Ovary (tissue), 9 donors: Measurements from ENCODE around the gene TNFRSF1A. TPM values are rescaled to one million over a fixed set of nuclear protein-coding genes. Genes with fewer than 3 reads are reported as not detected.
"Not testable (repeated sequence)": the region's sequence is repeated elsewhere in the genome, so short reads cannot be mapped to it uniquely, and the experiment has no call there.

ENCODE experiments used
- DNase-seq, 5 donors: peaks; one replicate each; pipeline ENCODE4 v3.0.0-alpha.2; 2019 to 2020
- H3K27ac ChIP-seq, 2 donors: fragments of 200-600 bp; one replicate each; pipeline versions ENCODE4 v1.5.1 to v1.8.0; 2019 to 2022
- H3K27me3 ChIP-seq: fragments of 200-600 bp; one replicate; pipeline ENCODE4 v1.8.0; 2022
- H3K36me3 ChIP-seq: fragments of 200-600 bp; sonication (generic); one replicate; pipeline ENCODE4 v1.5.1; 2019
- H3K4me1 ChIP-seq: one replicate; pipeline ENCODE4 v1.8.1; 2013; ENCODE audit warnings: mild to moderate bottlenecking, moderate library complexity; ENCODE audit not compliant: insufficient read depth
- H3K4me3 ChIP-seq: fragments of 200-600 bp; sonication (generic); one replicate; pipeline ENCODE4 v1.5.1; 2017
- H3K9me3 ChIP-seq, 2 donors: fragments of 200-600 bp in 1 of 2; sonication (generic) in 1 of 2; one replicate each; pipeline versions ENCODE4 v1.5.1 to v1.8.1; 2013 to 2019; ENCODE audit warnings: mild to moderate bottlenecking in 1 of 2, moderate library complexity in 1 of 2
- CTCF ChIP-seq, 3 donors: fragments of 450-650 bp in 2 of 3; fragments of 200-600 bp in 1 of 3; IDR thresholded peaks; one replicate each; pipeline versions ENCODE4 v1.5.1 to v1.8.0; 2016 to 2022; ENCODE audit warnings: antibody characterized with exemption in 3 of 3, mild to moderate bottlenecking in 1 of 3
- EP300 ChIP-seq: sonication (generic); formaldehyde crosslinking; IDR thresholded peaks from one replicate; pipeline ENCODE4 v1.6.1; 2017; ENCODE audit warnings: antibody characterized with exemption
- POLR2A ChIP-seq: fragments of 450-650 bp; IDR thresholded peaks from one replicate; pipeline ENCODE4 v1.6.1; 2017; ENCODE audit warnings: antibody characterized with exemption, mild to moderate bottlenecking, moderate library complexity
- WGBS, 3 donors: extraction: QIAGEN DNeasy Blood & Tissue Kit in 1 of 3; methylation state at CpG; one replicate each; pipeline versions ENCODE4 v1.1.5 to v1.1.7; 2013 to 2017; 5-methylcytosine and 5-hydroxymethylcytosine counted together
- intact Hi-C, 4 donors: fragments of 100-400 bp; cut with DNase I; formaldehyde crosslinking; loops; one replicate each; pipeline versions ENCODE4 v1.11.0 to v1.15.1; 2022 to 2023
- polyA plus RNA-seq, 2 donors: library from polyadenylated mRNA; stranded (reverse); fragments of 200-250 nt in 1 of 2; fragments of 350-450 nt in 1 of 2; fragmentation: Illumina TruSeq in 1 of 2; extraction: RNeasy Lipid Tissue Mini Kit (QIAGEN cat#74804) in 1 of 2; gene quantifications; one replicate each; pipeline ENCODE4 v1.2.3, GENCODE V29; 2013 to 2014
- total RNA-seq, 7 donors: library from RNA; depleted of rRNA in 2 of 7; stranded (reverse); fragments of >200 nt in 2 of 7; fragmentation: NEBNext Ultra II Directional in 3 of 7; extraction: Animal tissue kit (Norgen Biotek cat#: 25700) in 3 of 7; gene quantifications; one replicate each; pipeline versions ENCODE4 v1.1.0 to v1.2.4, GENCODE V29; 2016 to 2023
- donor health status: DM: no; HTN: no; CAD: no; lungs with moderate emphysema.
- donor health status: DM: no; HTN: no; CAD: no.
- donor health status: Bipolar disorder and iron deficiency.
- donor health status: DM: yes; HTN: yes; CAD: no.
- donor health status: DM: no; HTN: no; CAD: no.
- donor health status: DM: yes; HTN: yes; CAD: no.

The TNFRSF1A gene
- total and polyA plus RNA-seq, 9 donors, result 92.8 to 274 (median 179) TPM

- no peak for TF ChIP-seq CTCF (IDR thresholded peaks at IDR 0.05)
- no peak for TF ChIP-seq EP300
- TF ChIP-seq POLR2A, result no peak
- Histone ChIP-seq H3K9me3 (no peaks in the 10 kb centered on the region), H3K4me3 (peak overlapping the region; percentile 90), H3K36me3 (no peaks in the 10 kb centered on the region), H3K27me3 (no peaks in the 10 kb centered on the region), H3K27ac (peak overlapping the region; percentile 97 to 98), H3K4me1 (peaks cover 27% of the 10 kb centered on the region)
- no peak for DNase-seq
- intact Hi-C loops, result no loop called here
- 33 to 38% (median 36%) methylated on average over 7 of the region's 7 CpGs for WGBS, 3 donors
Observed at GRCh38 chr12:6342140-6342889, 439 bp upstream of the TNFRSF1A start.

GRCh38 chr12:6340745-6341416, 995 bp downstream of the TNFRSF1A start:
- 0 to 1% (median 1%) methylated on average over 15 of the region's 15 CpGs for WGBS, 3 donors
- H3K27ac ChIP-seq, result peak overlapping the region; percentile 97 to 98
- H3K36me3 ChIP-seq, result no peaks in the 10 kb centered on the region
- intact Hi-C loops, result no loop called here
- TF ChIP-seq CTCF (IDR thresholded peaks at IDR 0.05), result no peak
- no peak for TF ChIP-seq POLR2A
- TF ChIP-seq EP300, result no peak
- H3K4me1 ChIP-seq, result peaks cover 19% of the 10 kb centered on the region
- no peaks in the 10 kb centered on the region for H3K27me3 ChIP-seq
- H3K9me3 ChIP-seq, result no peaks in the 10 kb centered on the region
- peak overlapping the region; percentile 90 for H3K4me3 ChIP-seq
- DNase-seq, result no peak

GRCh38 chr12:6340032-6340638, 1.7 kb downstream of the TNFRSF1A start:
- Histone ChIP-seq H3K36me3 (no peaks in the 10 kb centered on the region), H3K4me1 (peaks cover 17% of the 10 kb centered on the region), H3K4me3 (peak overlapping the region; percentile 90), H3K27ac (peak overlapping the region; percentile 97 to 98), H3K27me3 (no peaks in the 10 kb centered on the region), H3K9me3 (no peaks in the 10 kb centered on the region)
- DNase-seq, result peak in 3 of 5 donors; percentile 53 to 65 (median 58)
- 1 to 2% (median 1%) methylated on average over 9 of the region's 9 CpGs for WGBS, 3 donors
- TF ChIP-seq POLR2A (peak; percentile 15), EP300 (no peak)
- intact Hi-C loops, result no loop called here

GRCh38 chr12:6338955-6339354, 2.9 kb downstream of the TNFRSF1A start:
- WGBS, 3 donors, result 26 to 40% (median 33%) methylated on average over 3 of the region's 3 CpGs
- intact Hi-C loops, result loop anchor here (5.0 kb wide), 2 partner anchors 38 to 43 kb away; partner anchors contain the start of genes LTBR (in 3 of the 4) and SCNN1A (in 1 of the 4)
- TF ChIP-seq EP300 (no peak), POLR2A (no peak), CTCF (IDR thresholded peaks at IDR 0.05) (no peak)
- Histone ChIP-seq H3K4me3 (peak overlapping the region; percentile 90), H3K36me3 (no peaks in the 10 kb centered on the region), H3K27ac (peak overlapping the region in 1 of 2 donors; percentile 97), H3K4me1 (peaks cover 24% of the 10 kb centered on the region), H3K9me3 (no peaks in the 10 kb centered on the region), H3K27me3 (no peaks in the 10 kb centered on the region)
- DNase-seq, result no peak

- Histone ChIP-seq H3K4me1 (peaks cover 24% of the 10 kb centered on the region), H3K27ac (peak overlapping the region in 1 of 2 donors; percentile 97), H3K4me3 (peak overlapping the region; percentile 90)
- intact Hi-C loops, result loop anchor here (5.0 kb wide), 2 partner anchors 39 to 44 kb away; partner anchors contain the start of genes LTBR (in 3 of the 4) and SCNN1A (in 1 of the 4)
- H3K27me3 ChIP-seq, H3K36me3 ChIP-seq, H3K9me3 ChIP-seq, DNase-seq: not testable (repeated sequence)
- 54 to 67% (median 64%) methylated on average over 8 of the region's 8 CpGs for WGBS, 3 donors
Observed at GRCh38 chr12:6338536-6338935, 3.3 kb downstream of the TNFRSF1A start.
